ENCODE data around the gene SCGB1C1.
"Not testable (repeated sequence)": the region's sequence is repeated elsewhere in the genome, so short reads cannot be mapped to it uniquely, and the experiment has no call there.

SCGB1C1 gene

GRCh38 chr11:220641-221215 lies 27.9 kb downstream of the SCGB1C1 start:
- FAIRE-seq, result not testable (repeated sequence)

GRCh38 chr11:221539-221938 lies 28.7 kb downstream of the SCGB1C1 start:
- no peak for FAIRE-seq

- no peak for FAIRE-seq
Measured at GRCh38 chr11:221998-222789, 29.3 kb downstream of the SCGB1C1 start.

- no peak for FAIRE-seq
Measured at GRCh38 chr11:223026-223789, 30.3 kb downstream of the SCGB1C1 start.

- FAIRE-seq, result no peak
Measured at GRCh38 chr11:223884-224283, 31.0 kb downstream of the SCGB1C1 start.

GRCh38 chr11:224424-224823 lies 31.5 kb downstream of the SCGB1C1 start:
- FAIRE-seq, result no peak

GRCh38 chr11:225734-226453 lies 33.0 kb downstream of the SCGB1C1 start:
- no peak for FAIRE-seq

- no peak for FAIRE-seq
Measured at GRCh38 chr11:227824-228379, 35.0 kb downstream of the SCGB1C1 start.

- no peak for FAIRE-seq
Measured at GRCh38 chr11:230431-230830, 37.6 kb downstream of the SCGB1C1 start.

GRCh38 chr11:232783-233565 lies 40.1 kb downstream of the SCGB1C1 start:
- FAIRE-seq, result no peak

- no peak for FAIRE-seq
Measured at GRCh38 chr11:235180-235579, 42.3 kb downstream of the SCGB1C1 start.

- no peak for FAIRE-seq
Measured at GRCh38 chr11:235609-235996, 42.7 kb downstream of the SCGB1C1 start.

- FAIRE-seq, result no peak
Measured at GRCh38 chr11:235997-236773, 43.3 kb downstream of the SCGB1C1 start, which contains the start of gene SIRT3. Gene SIRT3 (minus strand): TSS chr11:236342. CDS start chr11:236328, 14 bp downstream.

GRCh38 chr11:236774-237767 lies 44.2 kb downstream of the SCGB1C1 start, which contains the start of gene PSMD13:
Gene PSMD13 (plus strand): TSS chr11:236976. CDS start chr11:237050, 74 bp downstream.
- FAIRE-seq, result no peak

- not testable (repeated sequence) for FAIRE-seq
Measured at GRCh38 chr11:238346-238745, 45.5 kb downstream of the SCGB1C1 start.

- FAIRE-seq, result no peak
Measured at GRCh38 chr11:240315-240714, 47.4 kb downstream of the SCGB1C1 start.

- FAIRE-seq, result no peak
Measured at GRCh38 chr11:241634-242033, 48.8 kb downstream of the SCGB1C1 start.

Data from colon (tissue), 2 donors.